HL-60 (cell line): ENCODE measurements around the gene AHSG.
"Not testable (repeated sequence)": the region's sequence is repeated elsewhere in the genome, so short reads cannot be mapped to it uniquely, and the experiment has no call there.

Experiments used
- DNase-seq, 2 experiments: peaks; one replicate each; pipeline ENCODE4 v3.0.0-alpha.2; 2010 to 2020; ENCODE audit warnings: low read depth in 1 of 2, low spot score in 1 of 2
- H3K27ac ChIP-seq: fragments of 250-450 bp; sonication (Bioruptor Pico); replicated peaks from 2 replicates; pipeline ENCODE4 v1.5.1; 2020; ENCODE audit warnings: mild to moderate bottlenecking, moderate library complexity
- H3K27me3 ChIP-seq: fragments of 250-450 bp; sonication (Bioruptor Pico); 2 replicates; pipeline ENCODE4 v1.5.1; 2021; ENCODE audit warnings: mild to moderate bottlenecking, moderate library complexity; ENCODE audit not compliant: insufficient read depth, poor library complexity, severe bottlenecking
- H3K4me3 ChIP-seq: replicated peaks from 2 replicates; pipeline ENCODE4 v1.5.1; 2011; ENCODE audit warnings: mild to moderate bottlenecking, control low read depth, low read length; ENCODE audit not compliant: insufficient read depth
- CTCF ChIP-seq: IDR thresholded peaks from one replicate; pipeline ENCODE4 v1.5.1; 2011; ENCODE audit warnings: low read length, control low read depth, inconsistent platforms; ENCODE audit not compliant: insufficient read depth
- GABPA ChIP-seq: IDR thresholded peaks from 2 replicates; pipeline ENCODE4 v1.6.1; 2012; ENCODE audit warnings: low read depth
- POLR2AphosphoS5 ChIP-seq: IDR thresholded peaks from 2 replicates; pipeline ENCODE4 v1.6.1; 2012; ENCODE audit warnings: low read depth
- REST ChIP-seq: IDR thresholded peaks from 2 replicates; pipeline ENCODE4 v1.6.1; 2012; ENCODE audit warnings: low read depth; ENCODE audit not compliant: insufficient replicate concordance
- SPI1 ChIP-seq: IDR thresholded peaks from 2 replicates; pipeline ENCODE4 v1.6.1; 2012; ENCODE audit warnings: low read depth, mild to moderate bottlenecking, borderline replicate concordance

The AHSG gene

GRCh38 chr3:186582541-186582940 lies 30.3 kb upstream of the AHSG start:
- Histone ChIP-seq H3K4me3 (no peak overlapping the region), H3K27ac (no peak overlapping the region)
- TF ChIP-seq GABPA (no peak), POLR2AphosphoS5 (no peak), SPI1 (no peak), REST (no peak), CTCF (no peak)

GRCh38 chr3:186583831-186584230 lies 29.0 kb upstream of the AHSG start:
- Histone ChIP-seq H3K27me3 (no peaks in the 10 kb centered on the region), H3K27ac (no peak overlapping the region), H3K4me3 (no peak overlapping the region)
- no peak for TF ChIP-seq REST
- no peak for TF ChIP-seq SPI1
- TF ChIP-seq GABPA: no peak
- no peak for TF ChIP-seq POLR2AphosphoS5
- no peak for TF ChIP-seq CTCF
- no peak for DNase-seq

More at GRCh38 chr3:186582541-186582940, 30.3 kb upstream of the AHSG start:
- no peak for DNase-seq
- H3K27me3 ChIP-seq: no peaks in the 10 kb centered on the region

- DNase-seq, H3K27me3 ChIP-seq, H3K27ac ChIP-seq, H3K4me3 ChIP-seq: not testable (repeated sequence)
These were observed 26.6 kb upstream of the AHSG start for GRCh38 chr3:186586245-186586644.

GRCh38 chr3:186587183-186587582 lies 25.7 kb upstream of the AHSG start:
- TF ChIP-seq POLR2AphosphoS5 (no peak), REST (no peak), CTCF (no peak), SPI1 (no peak), GABPA (no peak)
- no peaks in the 10 kb centered on the region for H3K27me3 ChIP-seq
- H3K4me3 ChIP-seq: no peak overlapping the region
- H3K27ac ChIP-seq: no peak overlapping the region
- DNase-seq: no peak
